AG10803 (cell line): ENCODE measurements around the gene ABHD16A.

ENCODE experiments used
- DNase-seq: peaks from one replicate; pipeline ENCODE4 v3.0.0; 2010; ENCODE audit warnings: low read depth
- H3K4me3 ChIP-seq: 2 replicates; pipeline ENCODE4 v1.5.1; 2011; ENCODE audit warnings: mild to moderate bottlenecking, low read length, control low read depth
- TF ChIP-seq, protein P1 (sequence below): conservative IDR thresholded peaks from 2 replicates; pipeline ENCODE4 v1.5.1; 2011; ENCODE audit warnings: mild to moderate bottlenecking, low read length, control low read depth, inconsistent platforms

ABHD16A gene

DNA sequence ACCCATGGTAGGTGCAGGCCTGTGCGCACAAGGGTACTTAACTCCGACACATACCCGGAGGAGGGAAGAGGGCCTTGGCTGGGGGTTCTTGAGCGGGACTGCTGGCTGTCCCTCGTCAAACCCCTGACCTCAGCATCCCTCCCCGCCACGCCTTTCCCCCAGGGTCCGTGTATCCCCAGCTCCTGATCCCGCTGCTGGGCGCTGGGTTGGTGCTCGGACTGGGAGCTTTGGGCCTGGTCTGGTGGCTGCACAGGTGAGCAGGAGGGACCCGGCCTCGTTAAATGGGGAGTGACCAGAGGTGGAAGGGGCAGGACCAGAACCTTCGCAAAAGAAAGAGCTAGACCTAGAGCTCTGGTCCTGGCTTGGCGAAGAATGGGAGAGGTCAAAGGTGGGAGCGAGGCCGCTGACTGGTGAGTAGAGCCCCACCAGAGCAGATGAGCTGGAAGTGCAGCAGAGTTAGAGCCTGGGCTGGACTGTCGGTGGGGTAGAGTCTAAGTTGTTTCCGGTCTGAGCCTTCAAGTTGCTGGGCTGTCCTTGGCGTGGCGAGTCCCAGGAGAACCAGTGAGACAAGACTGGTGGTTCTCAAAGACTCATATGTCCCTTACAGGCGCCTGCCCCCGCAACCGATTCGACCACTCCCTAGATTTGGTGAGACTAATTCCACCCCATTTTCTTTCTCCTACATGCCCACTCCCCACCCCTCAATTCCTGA is 21.0 kb upstream of the ABHD16A start:
- H3K4me3 ChIP-seq, result no peak overlapping the region
- TF ChIP-seq, protein P1, sequence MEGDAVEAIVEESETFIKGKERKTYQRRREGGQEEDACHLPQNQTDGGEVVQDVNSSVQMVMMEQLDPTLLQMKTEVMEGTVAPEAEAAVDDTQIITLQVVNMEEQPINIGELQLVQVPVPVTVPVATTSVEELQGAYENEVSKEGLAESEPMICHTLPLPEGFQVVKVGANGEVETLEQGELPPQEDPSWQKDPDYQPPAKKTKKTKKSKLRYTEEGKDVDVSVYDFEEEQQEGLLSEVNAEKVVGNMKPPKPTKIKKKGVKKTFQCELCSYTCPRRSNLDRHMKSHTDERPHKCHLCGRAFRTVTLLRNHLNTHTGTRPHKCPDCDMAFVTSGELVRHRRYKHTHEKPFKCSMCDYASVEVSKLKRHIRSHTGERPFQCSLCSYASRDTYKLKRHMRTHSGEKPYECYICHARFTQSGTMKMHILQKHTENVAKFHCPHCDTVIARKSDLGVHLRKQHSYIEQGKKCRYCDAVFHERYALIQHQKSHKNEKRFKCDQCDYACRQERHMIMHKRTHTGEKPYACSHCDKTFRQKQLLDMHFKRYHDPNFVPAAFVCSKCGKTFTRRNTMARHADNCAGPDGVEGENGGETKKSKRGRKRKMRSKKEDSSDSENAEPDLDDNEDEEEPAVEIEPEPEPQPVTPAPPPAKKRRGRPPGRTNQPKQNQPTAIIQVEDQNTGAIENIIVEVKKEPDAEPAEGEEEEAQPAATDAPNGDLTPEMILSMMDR, result no peak
- DNase-seq, result no peak

DNA sequence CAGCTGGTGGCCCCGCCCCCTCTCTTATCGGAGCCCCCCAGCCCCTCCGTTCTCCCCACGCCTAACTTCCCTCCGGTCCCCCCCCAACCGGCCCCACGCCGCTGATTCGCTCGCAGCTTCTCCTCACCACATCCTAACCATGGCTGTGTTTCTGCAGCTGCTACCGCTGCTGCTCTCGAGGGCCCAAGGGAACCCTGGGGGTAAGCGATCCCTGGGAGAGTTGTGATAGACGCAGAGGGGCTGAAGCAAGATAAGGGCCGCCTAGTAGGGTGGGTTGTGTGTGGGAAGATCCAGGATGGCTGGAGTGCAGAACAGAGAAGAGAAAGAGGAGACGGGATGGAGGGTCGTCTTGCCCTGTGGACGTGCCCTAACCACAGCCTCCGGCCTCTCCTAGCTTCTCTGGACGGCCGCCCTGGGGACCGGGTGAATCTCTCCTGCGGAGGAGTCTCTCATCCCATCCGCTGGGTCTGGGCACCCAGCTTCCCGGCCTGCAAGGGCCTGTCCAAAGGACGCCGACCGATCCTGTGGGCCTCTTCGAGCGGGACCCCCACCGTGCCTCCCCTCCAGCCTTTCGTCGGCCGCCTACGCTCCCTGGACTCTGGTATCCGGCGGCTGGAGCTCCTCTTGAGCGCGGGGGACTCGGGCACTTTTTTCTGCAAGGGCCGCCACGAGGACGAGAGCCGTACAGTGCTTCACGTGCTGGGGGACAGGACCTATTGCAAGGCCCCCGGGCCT is 20.3 kb upstream of the ABHD16A start, which contains the start of gene MPIG6B:
Gene MPIG6B (plus strand): TSS at position 129 of the 735 bp plus-strand sequence. CDS start 11 bp downstream, at position 140.
- TF ChIP-seq, protein P1, result no peak
- no peak for DNase-seq
- H3K4me3 ChIP-seq, result no peak within 1 kb of the TSS

DNA sequence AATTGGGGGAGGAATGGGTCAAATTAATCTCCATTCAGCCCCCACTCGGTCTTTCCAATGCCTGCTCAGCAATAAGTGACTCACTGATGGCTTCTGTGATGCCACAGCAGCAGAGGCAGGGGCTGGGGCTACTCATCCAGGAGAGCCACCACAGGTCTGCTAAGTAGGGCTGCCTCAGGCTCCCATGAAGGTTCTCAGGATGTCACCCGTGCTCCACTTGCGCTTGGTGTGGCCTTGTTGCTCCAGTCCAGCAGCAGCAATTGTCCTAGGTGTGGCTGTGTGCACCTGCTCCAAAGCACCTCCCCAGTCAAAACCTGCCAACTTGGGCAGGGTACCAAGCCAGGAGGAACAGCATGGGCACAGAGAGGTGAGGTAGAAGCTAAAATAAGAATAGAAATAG is 19.0 kb upstream of the ABHD16A start:
- H3K4me3 ChIP-seq, result no peak overlapping the region
- TF ChIP-seq, protein P1, result no peak
- no peak for DNase-seq

DNA sequence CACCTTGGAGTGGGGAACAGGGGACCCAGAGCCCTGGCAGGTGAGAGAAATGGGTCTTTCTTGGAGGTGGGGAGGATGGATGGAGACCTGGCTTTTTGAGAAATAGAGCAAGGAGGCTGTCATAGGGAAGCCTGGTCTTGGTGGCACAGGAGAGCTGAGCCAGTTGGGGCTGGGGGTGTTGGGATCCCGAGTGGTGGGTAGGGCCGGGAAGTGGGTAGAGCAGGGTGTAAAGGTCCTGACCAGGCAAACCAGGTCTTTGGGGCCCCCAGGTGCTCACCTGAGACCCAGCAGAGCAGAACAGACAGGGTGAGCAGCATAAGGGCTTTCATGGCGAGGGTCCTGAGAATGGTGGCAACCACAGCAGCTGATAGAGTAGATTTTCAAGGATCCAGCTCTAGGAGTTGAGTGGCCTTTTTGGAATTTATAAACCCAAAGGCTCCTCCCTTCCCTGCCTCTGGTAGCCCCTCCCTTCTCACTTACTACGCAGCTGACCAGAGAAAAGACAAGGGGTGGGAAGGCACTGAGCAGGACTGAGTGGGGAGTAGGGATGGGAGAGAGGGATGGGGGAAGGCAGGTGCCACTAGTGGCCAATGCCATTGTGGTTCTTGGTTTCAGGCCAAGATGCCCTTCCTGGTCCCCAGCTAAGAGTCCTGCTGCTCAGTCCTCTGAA is 18.4 kb upstream of the ABHD16A start, which contains the start of gene LY6G6C:
Gene LY6G6C (minus strand): TSS at position 396 of the 670 bp plus-strand sequence. CDS start 67 bp downstream, at position 329.
- H3K4me3 ChIP-seq, result no peak within 1 kb of the TSS
- DNase-seq, result no peak
- TF ChIP-seq, protein P1, result no peak

DNA sequence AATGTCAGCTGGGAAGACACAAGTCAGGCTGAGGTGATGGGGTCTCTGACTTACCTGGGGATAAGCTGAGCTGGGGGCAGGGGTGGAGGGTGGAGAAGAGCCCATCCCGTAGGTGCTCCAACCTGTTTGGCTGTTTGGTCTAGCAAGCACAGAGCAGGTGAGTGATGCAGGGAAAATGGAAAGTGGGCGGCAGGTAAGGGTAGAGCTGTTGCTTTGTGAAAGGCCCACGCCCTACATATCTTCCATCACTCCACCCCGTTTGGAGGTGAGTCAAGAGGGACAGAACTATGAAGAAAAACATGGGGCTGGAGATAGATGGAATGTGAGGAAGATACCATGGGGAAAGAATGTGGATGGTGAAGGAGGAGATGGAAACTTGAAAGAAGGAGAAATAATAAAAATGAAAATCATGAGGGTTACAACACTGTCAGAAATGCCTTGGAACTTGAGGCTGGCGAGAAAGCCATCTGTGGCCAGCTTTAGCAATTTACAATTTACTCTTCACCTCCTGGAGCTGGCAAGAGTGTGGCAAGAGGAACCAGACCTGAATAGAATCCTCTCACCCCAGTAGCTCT is 17.2 kb upstream of the ABHD16A start:
- no peak overlapping the region for H3K4me3 ChIP-seq
- peak; percentile 42 for DNase-seq
- TF ChIP-seq, protein P1, result no peak

DNA sequence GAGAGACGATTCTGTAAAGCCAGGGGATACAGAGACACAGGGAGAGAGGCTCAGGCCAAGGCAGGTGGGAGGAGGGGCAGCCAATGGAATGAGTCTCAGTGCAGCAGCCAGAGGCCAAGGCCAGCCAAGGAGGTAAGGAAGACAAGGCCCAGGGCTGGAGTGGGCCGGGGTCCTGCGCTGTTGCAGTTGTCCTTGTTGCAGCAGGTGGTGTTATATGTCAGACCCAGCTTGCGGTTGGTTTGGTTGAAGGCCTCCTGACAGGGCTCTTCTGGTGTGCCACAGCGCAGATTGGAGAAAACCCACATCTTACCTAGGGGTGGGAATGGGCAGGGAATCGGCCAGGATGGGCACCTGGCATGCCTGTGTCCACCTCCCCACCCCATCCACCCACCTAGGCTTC is 15.9 kb upstream of the ABHD16A start:
- no peak overlapping the region for H3K4me3 ChIP-seq
- TF ChIP-seq, protein P1, result no peak
- no peak for DNase-seq
